Measurements from ENCODE around the gene ZMYND15.

Gene ZMYND15

DNA sequence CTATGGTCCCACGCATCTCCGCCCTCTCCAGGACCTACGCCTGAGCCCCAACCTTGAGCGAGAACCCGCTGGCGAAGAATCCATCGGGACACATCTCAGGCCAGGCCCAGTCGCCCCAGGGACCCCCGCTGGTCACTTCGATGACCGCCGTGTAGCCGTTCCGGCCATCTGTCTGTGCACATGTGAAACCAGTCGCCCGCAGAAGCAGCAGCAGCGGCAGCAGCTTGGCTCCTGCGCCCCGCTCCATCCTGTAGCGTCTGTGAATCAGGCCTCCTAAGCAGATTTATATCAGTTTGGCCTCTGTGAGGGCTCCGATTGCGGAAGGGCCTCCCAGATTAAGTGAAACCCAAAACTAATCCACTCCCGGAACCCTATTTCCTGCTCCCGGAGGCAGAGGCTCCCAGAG lies 46.5 kb downstream of the ZMYND15 start, which contains the start of gene VMO1:
TSS of gene VMO1 (minus strand) at position 259 of the 406 bp plus-strand sequence. CDS start at position 247, 12 bp downstream.
- DNase-seq, result peak in 2 of 3 donors; percentile 34 to 45

DNA sequence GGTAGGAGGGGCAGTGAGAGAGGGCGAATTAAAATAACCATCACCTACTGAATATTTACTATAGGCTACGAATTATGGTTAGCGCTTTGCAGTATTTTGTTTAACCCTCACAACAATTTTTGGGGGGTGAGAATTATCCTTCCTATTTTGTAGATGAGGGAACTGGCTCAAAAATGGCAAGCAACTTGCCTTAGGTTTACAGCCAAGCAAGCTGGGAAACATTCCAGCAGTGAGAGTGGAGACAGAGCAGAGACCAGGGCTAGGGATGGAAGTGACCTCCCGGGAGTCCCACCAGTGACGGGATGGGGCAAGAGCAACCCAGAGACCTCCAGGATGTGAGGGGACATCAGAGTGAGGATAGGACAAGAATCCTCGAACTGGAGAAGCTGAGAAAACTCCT lies 46.9 kb downstream of the ZMYND15 start:
- DNase-seq, result no peak

DNA sequence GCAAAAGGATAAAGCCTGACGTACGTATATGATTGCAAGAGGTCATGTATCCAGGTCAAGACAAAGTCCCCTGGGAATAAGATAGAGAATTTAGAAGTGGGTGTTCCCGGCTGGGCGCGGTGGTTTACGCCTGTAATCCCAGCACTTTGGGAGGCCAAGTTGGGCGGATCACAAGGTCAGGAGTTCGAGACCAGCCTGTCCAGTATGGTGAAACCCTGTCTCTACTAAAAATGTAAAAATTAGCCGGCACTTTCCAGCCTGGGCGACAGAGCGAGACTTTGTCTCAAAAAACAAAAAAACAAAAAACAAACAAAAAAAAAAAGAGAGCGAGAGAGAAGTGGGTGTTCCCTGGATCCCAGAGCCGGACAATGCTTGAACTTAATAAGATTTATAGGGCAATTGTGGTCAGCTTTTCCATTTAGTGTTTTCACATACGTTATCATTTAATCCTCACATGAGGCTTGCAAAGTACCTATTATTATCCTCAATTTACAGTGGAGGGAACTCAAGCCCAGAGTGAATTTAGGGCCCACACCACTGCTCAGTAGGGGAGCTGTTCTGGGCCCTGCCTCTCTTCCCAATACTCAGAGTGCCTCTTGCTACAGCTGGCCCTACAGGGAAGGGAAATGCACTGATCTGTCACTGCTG lies 48.6 kb downstream of the ZMYND15 start:
- DNase-seq, result no peak

DNA sequence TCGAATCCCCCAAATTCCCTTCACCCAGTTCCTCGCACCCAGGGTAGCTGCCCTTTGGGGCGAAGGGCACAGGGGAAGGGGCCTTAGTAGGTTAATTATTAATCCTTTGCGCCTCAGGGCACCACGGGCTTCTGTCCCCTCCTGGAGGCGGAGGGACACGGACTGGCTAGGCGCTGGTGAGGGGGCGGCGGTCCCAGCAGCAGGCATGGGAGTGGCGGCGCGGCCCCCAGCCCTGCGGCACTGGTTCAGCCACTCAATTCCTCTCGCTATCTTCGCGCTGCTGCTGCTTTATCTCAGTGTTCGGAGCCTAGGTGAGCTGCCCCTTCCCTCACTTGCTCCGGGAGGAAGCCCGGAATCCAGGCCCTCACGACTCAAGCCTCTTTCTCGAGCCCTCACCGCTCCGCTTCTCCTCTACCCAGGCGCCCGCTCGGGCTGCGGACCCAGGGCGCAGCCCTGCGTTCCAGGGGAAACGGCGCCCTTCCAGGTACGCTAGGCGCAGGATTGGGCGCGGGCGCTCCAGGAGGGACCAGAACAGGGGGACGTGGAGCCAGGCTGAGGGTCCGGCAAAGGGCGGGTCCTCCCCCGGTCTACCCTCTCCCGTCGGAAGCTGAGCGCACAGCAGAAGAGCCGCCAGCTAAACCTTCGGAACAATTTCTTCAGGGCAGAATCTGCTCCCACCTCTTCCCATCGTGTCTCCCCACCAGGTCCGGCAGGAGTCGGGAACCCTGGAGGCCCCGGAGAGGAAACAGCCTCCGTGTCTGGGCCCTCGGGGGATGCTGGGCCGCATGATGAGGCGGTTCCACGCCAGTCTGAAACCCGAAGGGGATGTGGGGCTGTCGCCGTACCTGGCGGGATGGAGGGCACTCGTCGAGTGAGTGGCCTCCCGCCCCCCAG lies 49.4 kb downstream of the ZMYND15 start, which contains the start of gene GLTPD2:
TSS of gene GLTPD2 (plus strand) at position 158 of the 894 bp plus-strand sequence. CDS start at position 206, 48 bp downstream.
- no peak for DNase-seq

DNA sequence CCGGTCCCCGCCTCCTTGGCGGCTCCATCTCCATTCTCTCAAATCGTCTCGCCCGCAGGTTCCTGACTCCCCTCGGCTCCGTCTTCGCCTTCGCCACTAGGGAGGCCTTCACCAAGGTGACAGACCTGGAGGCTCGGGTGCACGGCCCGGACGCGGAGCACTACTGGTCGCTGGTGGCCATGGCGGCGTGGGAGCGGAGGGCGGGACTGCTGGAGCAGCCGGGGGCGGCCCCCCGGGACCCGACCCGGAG lies 50.0 kb downstream of the ZMYND15 start:
- no peak for DNase-seq

DNA sequence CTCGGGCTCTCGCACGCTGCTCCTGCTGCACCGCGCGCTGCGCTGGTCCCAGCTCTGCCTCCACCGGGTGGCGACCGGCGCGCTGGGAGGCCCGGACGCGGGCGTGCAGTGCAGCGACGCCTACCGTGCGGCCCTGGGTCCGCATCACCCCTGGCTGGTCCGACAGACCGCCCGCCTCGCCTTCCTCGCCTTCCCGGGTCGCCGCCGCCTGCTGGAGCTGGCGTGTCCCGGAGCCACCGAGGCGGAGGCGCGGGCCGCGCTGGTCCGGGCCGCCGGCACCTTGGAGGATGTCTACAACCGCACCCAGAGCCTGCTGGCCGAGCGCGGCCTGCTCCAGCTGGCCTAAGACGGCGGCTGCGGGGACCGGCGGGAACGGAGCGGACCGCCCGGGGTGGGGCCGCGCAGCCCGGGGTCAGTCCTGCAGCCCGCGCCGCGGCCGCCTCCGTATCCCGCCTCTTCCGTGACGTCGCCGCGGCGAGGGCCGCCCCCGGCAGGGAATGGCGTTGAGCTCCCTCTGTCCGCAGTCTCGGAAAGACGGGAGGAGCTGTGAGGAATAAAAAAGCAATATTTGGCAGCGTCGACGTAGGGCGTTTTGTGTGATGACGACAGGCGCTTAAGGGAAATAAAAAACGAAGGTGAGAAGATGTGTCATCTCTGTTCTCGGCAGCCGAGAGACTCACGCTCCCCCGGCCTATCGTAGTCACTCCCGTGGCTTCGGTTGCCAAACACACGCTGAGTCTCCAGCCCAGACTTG lies 50.5 kb downstream of the ZMYND15 start:
- DNase-seq, result peak; percentile 92 to 95 (median 93)

DNA sequence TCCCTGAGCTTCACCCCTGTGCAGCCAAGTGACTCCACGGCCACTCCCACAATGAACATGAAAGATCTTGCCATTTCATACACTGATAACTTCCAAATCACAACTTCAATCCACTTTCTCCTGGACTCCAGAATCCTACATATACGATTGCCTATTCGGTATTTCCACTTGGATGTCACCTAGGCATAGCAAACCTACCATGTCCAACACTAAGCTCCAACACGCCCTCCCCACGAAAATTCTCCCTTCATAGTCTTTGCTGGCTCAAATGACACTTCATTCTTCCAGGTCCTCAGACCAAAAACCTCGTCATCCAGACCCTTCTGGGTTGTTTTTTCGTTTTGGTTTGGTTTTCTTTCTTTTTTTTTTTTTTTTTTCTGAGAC lies 51.1 kb downstream of the ZMYND15 start:
- DNase-seq, result no peak

DNA sequence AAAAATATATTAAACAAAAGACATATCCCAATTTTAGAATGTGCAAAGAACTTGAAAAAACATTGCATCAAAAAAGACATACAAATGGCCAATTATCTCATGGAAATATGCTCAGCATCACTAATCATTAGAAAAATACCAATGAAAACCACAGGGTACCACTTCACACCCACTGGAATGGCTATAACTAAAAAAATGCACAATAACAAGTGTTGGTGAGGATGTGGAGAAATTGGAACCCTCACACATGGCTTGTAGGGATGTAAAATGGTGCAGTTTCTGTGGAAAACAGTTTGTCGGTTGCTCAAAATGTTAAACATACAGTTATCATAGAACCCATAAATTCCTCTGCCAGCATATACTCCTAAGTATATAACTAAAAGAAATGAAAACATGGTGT lies 55.5 kb downstream of the ZMYND15 start:
- DNase-seq, result no peak

Data from suppressor macrophage treated with lipopolysaccharide for 1 hour (primary cell).